ENCODE measurements around the gene CFAP54.
"Not testable (repeated sequence)": the region's sequence is repeated elsewhere in the genome, so short reads cannot be mapped to it uniquely, and the experiment has no call there.

The CFAP54 gene

DNA sequence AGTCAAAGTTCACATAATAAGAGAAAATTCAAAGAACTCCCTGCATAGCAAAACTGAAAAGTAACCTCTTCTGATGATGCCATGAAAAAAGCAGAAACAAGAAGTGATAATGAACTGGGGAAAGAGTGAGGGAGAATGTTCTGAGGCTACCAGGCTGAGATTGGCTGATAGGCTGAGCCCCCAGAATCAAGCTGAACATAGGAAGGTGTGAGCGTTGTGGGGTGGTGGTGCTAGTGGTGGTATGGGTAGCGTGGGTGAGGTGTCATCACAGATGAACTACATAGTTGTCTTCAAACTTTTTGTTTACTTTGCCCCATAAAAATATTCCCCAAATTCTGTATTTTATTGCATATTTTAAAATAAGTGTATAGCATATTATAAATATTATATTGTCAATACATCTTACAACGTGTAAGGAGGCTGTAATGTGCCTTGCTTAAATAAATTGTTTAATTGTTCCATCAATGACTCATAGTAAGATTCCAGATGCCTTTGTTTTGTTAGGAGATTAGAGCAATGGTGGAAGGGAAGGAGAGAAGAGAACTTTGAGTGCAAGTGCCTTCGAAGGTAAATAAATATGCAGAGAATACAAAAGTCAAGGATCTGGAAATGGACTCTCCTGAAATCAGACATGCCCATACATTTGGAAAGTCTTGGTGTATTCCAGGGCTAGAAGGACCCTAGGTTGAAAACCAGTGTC is 15.8 kb upstream of the CFAP54 start:
- no peaks in the 10 kb centered on the region for H3K36me3 ChIP-seq (ENCODE audit: control insufficient read depth in 1 of 2, insufficient read depth in 2 of 2, low read length in 2 of 2)
- no peak overlapping the region for H3K27ac ChIP-seq (ENCODE audit: low read depth, low read length)
- no peak overlapping the region for H3K4me3 ChIP-seq (ENCODE audit: low read depth in 1 of 2, low read length in 2 of 2)
- H3K4me1 ChIP-seq (ENCODE audit: control insufficient read depth in 1 of 2, insufficient read depth in 2 of 2, low read length in 2 of 2): no peaks in the 10 kb centered on the region
- no peaks in the 10 kb centered on the region for H3K9me3 ChIP-seq (ENCODE audit: control insufficient read depth in 1 of 2, low read length in 2 of 2)
- no peak overlapping the region for H3K9ac ChIP-seq (ENCODE audit: low read depth in 1 of 2, low read length in 2 of 2)
- no peaks in the 10 kb centered on the region for H3K27me3 ChIP-seq (ENCODE audit: control insufficient read depth in 1 of 2, insufficient read depth in 2 of 2, low read length in 2 of 2)

DNA sequence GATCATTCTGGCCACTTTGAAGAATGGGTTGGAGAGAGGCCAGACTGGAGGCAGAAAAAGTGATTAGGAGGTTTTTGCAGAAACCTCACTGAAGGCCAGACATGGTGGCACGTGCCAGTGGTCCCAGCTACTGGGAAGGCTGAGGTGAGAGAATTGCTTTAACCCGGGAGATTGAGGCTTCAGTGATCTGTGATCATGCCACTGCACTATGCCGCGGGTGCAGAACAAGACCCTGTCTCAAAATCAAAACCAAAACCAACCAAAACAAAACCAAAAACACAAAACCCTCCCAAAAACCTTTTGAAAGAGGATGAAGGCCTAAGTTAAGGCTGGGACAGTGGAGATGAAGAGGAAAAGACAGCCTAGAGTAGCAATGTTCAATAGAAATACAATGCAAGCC is 15.2 kb upstream of the CFAP54 start:
- Histone ChIP-seq H3K9ac (ENCODE audit: low read depth in 1 of 2, low read length in 2 of 2) (no peak overlapping the region), H3K27me3 (ENCODE audit: control insufficient read depth in 1 of 2, insufficient read depth in 2 of 2, low read length in 2 of 2) (no peaks in the 10 kb centered on the region), H3K27ac (ENCODE audit: low read depth, low read length) (no peak overlapping the region), H3K4me3 (ENCODE audit: low read depth in 1 of 2, low read length in 2 of 2) (no peak overlapping the region), H3K4me1 (ENCODE audit: control insufficient read depth in 1 of 2, insufficient read depth in 2 of 2, low read length in 2 of 2) (no peaks in the 10 kb centered on the region), H3K9me3 (ENCODE audit: control insufficient read depth in 1 of 2, low read length in 2 of 2) (no peaks in the 10 kb centered on the region), H3K36me3 (ENCODE audit: control insufficient read depth in 1 of 2, insufficient read depth in 2 of 2, low read length in 2 of 2) (no peaks in the 10 kb centered on the region)

- Histone ChIP-seq H3K36me3 (ENCODE audit: control insufficient read depth in 1 of 2, insufficient read depth in 2 of 2, low read length in 2 of 2) (no peaks in the 10 kb centered on the region), H3K9ac (ENCODE audit: low read depth in 1 of 2, low read length in 2 of 2) (no peak overlapping the region), H3K4me3 (ENCODE audit: low read depth in 1 of 2, low read length in 2 of 2) (no peak overlapping the region), H3K4me1 (ENCODE audit: control insufficient read depth in 1 of 2, insufficient read depth in 2 of 2, low read length in 2 of 2) (no peaks in the 10 kb centered on the region), H3K9me3 (ENCODE audit: control insufficient read depth in 1 of 2, low read length in 2 of 2) (no peaks in the 10 kb centered on the region), H3K27me3 (ENCODE audit: control insufficient read depth in 1 of 2, insufficient read depth in 2 of 2, low read length in 2 of 2) (no peaks in the 10 kb centered on the region), H3K27ac (ENCODE audit: low read depth, low read length) (no peak overlapping the region)
Measured at GRCh38 chr12:96478011-96478410, 11.4 kb upstream of the CFAP54 start.

GRCh38 chr12:96482086-96482485 is 7.3 kb upstream of the CFAP54 start:
- H3K36me3 ChIP-seq (ENCODE audit: control insufficient read depth in 1 of 2, insufficient read depth in 2 of 2, low read length in 2 of 2): no peaks in the 10 kb centered on the region
- H3K4me3 ChIP-seq (ENCODE audit: low read depth in 1 of 2, low read length in 2 of 2): no peak overlapping the region
- H3K9ac ChIP-seq (ENCODE audit: low read depth in 1 of 2, low read length in 2 of 2): no peak overlapping the region
- no peaks in the 10 kb centered on the region for H3K9me3 ChIP-seq (ENCODE audit: control insufficient read depth in 1 of 2, low read length in 2 of 2)
- H3K27ac ChIP-seq (ENCODE audit: low read depth, low read length): no peak overlapping the region
- no peaks in the 10 kb centered on the region for H3K27me3 ChIP-seq (ENCODE audit: control insufficient read depth in 1 of 2, insufficient read depth in 2 of 2, low read length in 2 of 2)
- no peaks in the 10 kb centered on the region for H3K4me1 ChIP-seq (ENCODE audit: control insufficient read depth in 1 of 2, insufficient read depth in 2 of 2, low read length in 2 of 2)

DNA sequence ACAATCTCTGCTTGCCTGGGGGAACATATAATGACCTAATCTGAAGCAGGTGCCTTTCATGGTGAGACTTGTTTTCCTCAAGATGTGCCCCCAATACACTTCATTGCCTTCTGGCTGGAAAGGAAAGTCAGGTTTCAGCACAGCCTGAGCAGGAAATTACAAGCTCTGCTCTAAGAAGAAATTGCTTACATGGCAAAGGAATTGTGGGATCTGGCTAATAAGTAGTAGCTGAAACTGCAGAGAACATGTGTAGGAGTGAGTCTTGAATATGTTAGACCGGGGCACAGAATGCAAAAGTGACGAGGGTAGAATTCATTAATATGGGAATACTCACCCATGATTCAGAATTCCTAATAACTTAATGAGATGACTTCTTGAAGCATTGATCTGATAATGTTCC is 6.3 kb upstream of the CFAP54 start:
- Histone ChIP-seq H3K4me3 (ENCODE audit: low read depth in 1 of 2, low read length in 2 of 2) (no peak overlapping the region), H3K36me3 (ENCODE audit: control insufficient read depth in 1 of 2, insufficient read depth in 2 of 2, low read length in 2 of 2) (no peaks in the 10 kb centered on the region), H3K4me1 (ENCODE audit: control insufficient read depth in 1 of 2, insufficient read depth in 2 of 2, low read length in 2 of 2) (no peaks in the 10 kb centered on the region), H3K9ac (ENCODE audit: low read depth in 1 of 2, low read length in 2 of 2) (no peak overlapping the region), H3K9me3 (ENCODE audit: control insufficient read depth in 1 of 2, low read length in 2 of 2) (no peaks in the 10 kb centered on the region), H3K27ac (ENCODE audit: low read depth, low read length) (no peak overlapping the region), H3K27me3 (ENCODE audit: control insufficient read depth in 1 of 2, insufficient read depth in 2 of 2, low read length in 2 of 2) (no peaks in the 10 kb centered on the region)

DNA sequence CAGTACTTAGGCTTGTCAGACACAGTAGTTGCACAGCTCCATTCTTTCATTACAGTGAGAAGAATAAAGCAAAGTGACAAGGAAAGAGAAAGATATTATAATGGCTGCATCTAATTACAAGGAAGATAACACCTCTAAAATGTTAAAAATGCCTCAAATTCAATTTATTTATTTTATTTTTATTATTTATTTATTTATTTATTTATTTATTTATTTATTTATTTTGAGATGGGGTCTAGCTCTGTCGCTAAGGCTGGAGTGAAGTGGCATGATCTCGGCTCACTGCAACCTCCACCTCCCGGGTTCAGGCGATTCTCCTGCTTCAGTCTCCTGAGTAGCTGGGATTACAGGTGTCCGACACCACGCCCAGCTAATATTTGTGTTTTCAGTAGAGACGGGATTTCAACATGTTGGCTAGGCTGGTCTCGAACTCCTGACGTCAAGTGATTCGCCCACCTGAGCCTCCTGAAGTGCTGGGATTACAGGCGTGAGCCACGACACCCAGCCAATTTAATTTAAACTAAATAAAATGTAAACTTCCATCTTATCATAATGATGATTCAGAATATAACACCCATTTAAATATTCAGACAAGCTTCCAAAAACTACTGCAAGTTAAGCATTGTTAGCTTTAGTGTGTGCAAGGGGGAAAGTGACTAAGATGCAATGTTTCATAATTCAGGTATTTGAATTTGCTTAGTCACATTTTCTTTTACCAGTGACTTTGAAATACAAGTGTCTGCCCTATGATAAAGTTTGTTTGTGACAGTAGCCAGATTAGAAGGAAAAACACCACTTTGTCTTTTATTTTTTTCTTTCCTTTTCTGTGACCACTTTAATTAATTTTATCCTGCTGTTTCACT is 2.4 kb upstream of the CFAP54 start:
- peaks cover 0 to 7% of the 10 kb centered on the region in 2 donors for H3K27me3 ChIP-seq (ENCODE audit: control insufficient read depth in 1 of 2, insufficient read depth in 2 of 2, low read length in 2 of 2)
- no peaks in the 10 kb centered on the region for H3K36me3 ChIP-seq (ENCODE audit: control insufficient read depth in 1 of 2, insufficient read depth in 2 of 2, low read length in 2 of 2)
- H3K9me3 ChIP-seq (ENCODE audit: control insufficient read depth in 1 of 2, low read length in 2 of 2): no peaks in the 10 kb centered on the region
- H3K27ac ChIP-seq (ENCODE audit: low read depth, low read length): no peak overlapping the region
- peaks cover 0 to 4% of the 10 kb centered on the region in 2 donors for H3K4me1 ChIP-seq (ENCODE audit: control insufficient read depth in 1 of 2, insufficient read depth in 2 of 2, low read length in 2 of 2)
- H3K4me3 ChIP-seq (ENCODE audit: low read depth in 1 of 2, low read length in 2 of 2): no peak overlapping the region
- H3K9ac ChIP-seq (ENCODE audit: low read depth in 1 of 2, low read length in 2 of 2): no peak overlapping the region

GRCh38 chr12:96487634-96488033 is 1.7 kb upstream of the CFAP54 start:
- no peak overlapping the region for H3K27ac ChIP-seq (ENCODE audit: low read depth, low read length)
- no peak overlapping the region for H3K9ac ChIP-seq (ENCODE audit: low read depth in 1 of 2, low read length in 2 of 2)
- no peaks in the 10 kb centered on the region for H3K9me3 ChIP-seq (ENCODE audit: control insufficient read depth in 1 of 2, low read length in 2 of 2)
- H3K4me3 ChIP-seq (ENCODE audit: low read depth in 1 of 2, low read length in 2 of 2): no peak overlapping the region
- H3K4me1 ChIP-seq (ENCODE audit: control insufficient read depth in 1 of 2, insufficient read depth in 2 of 2, low read length in 2 of 2): peaks cover 0 to 4% of the 10 kb centered on the region in 2 donors
- H3K36me3 ChIP-seq (ENCODE audit: control insufficient read depth in 1 of 2, insufficient read depth in 2 of 2, low read length in 2 of 2): no peaks in the 10 kb centered on the region
- H3K27me3 ChIP-seq (ENCODE audit: control insufficient read depth in 1 of 2, insufficient read depth in 2 of 2, low read length in 2 of 2): peaks cover 0 to 7% of the 10 kb centered on the region in 2 donors

DNA sequence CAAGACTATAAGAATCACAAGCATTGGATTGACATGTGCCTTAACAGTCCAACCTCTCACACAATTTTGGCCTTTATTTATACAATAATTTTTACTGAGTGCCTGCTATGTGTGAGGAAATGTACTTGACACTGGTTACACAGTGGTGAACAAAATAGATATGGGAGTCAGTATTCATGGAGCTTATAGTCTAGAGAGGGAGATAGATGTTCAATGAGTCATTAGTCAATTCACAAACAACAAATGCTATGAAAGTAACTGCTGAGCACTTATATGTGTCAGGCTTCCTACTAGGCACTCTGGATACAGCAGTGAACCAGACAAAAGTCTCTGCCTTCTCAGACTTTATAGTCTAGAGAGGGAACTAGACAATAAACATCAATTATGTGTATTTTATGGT is 3.7 kb downstream of the CFAP54 start:
- Histone ChIP-seq H3K36me3 (ENCODE audit: control insufficient read depth in 1 of 2, insufficient read depth in 2 of 2, low read length in 2 of 2) (no peaks in the 10 kb centered on the region), H3K9me3 (ENCODE audit: control insufficient read depth in 1 of 2, low read length in 2 of 2) (no peaks in the 10 kb centered on the region), H3K4me1 (ENCODE audit: control insufficient read depth in 1 of 2, insufficient read depth in 2 of 2, low read length in 2 of 2) (peaks cover 0 to 4% of the 10 kb centered on the region in 2 donors), H3K27me3 (ENCODE audit: control insufficient read depth in 1 of 2, insufficient read depth in 2 of 2, low read length in 2 of 2) (peaks cover 0 to 7% of the 10 kb centered on the region in 2 donors), H3K9ac (ENCODE audit: low read depth in 1 of 2, low read length in 2 of 2) (no peak overlapping the region), H3K27ac (ENCODE audit: low read depth, low read length) (no peak overlapping the region), H3K4me3 (ENCODE audit: low read depth in 1 of 2, low read length in 2 of 2) (no peak overlapping the region)

- H3K4me3 ChIP-seq (ENCODE audit: low read depth in 1 of 2, low read length in 2 of 2); H3K9me3 ChIP-seq (ENCODE audit: control insufficient read depth in 1 of 2, low read length in 2 of 2); H3K27ac ChIP-seq (ENCODE audit: low read depth, low read length): not testable (repeated sequence)
Measured at GRCh38 chr12:96494154-96494553, 4.8 kb downstream of the CFAP54 start.

GRCh38 chr12:96495155-96495554 is 5.8 kb downstream of the CFAP54 start:
- H3K4me1 ChIP-seq (ENCODE audit: control insufficient read depth in 1 of 2, insufficient read depth in 2 of 2, low read length in 2 of 2): no peaks in the 10 kb centered on the region
- no peaks in the 10 kb centered on the region for H3K27me3 ChIP-seq (ENCODE audit: control insufficient read depth in 1 of 2, insufficient read depth in 2 of 2, low read length in 2 of 2)
- no peaks in the 10 kb centered on the region for H3K36me3 ChIP-seq (ENCODE audit: control insufficient read depth in 1 of 2, insufficient read depth in 2 of 2, low read length in 2 of 2)
- H3K27ac ChIP-seq (ENCODE audit: low read depth, low read length): no peak overlapping the region
- H3K4me3 ChIP-seq (ENCODE audit: low read depth in 1 of 2, low read length in 2 of 2): peak overlapping the region in 1 of 2 donors; percentile 36
- no peaks in the 10 kb centered on the region for H3K9me3 ChIP-seq (ENCODE audit: control insufficient read depth in 1 of 2, low read length in 2 of 2)
- H3K9ac ChIP-seq (ENCODE audit: low read depth in 1 of 2, low read length in 2 of 2): no peak overlapping the region

More at GRCh38 chr12:96494154-96494553, 4.8 kb downstream of the CFAP54 start:
- H3K4me1 ChIP-seq (ENCODE audit: control insufficient read depth in 1 of 2, insufficient read depth in 2 of 2, low read length in 2 of 2); H3K27me3 ChIP-seq (ENCODE audit: control insufficient read depth in 1 of 2, insufficient read depth in 2 of 2, low read length in 2 of 2); H3K9ac ChIP-seq (ENCODE audit: low read depth in 1 of 2, low read length in 2 of 2); H3K36me3 ChIP-seq (ENCODE audit: control insufficient read depth in 1 of 2, insufficient read depth in 2 of 2, low read length in 2 of 2): not testable (repeated sequence)
